ENCODE data around the gene SLCO3A1.

DNA sequence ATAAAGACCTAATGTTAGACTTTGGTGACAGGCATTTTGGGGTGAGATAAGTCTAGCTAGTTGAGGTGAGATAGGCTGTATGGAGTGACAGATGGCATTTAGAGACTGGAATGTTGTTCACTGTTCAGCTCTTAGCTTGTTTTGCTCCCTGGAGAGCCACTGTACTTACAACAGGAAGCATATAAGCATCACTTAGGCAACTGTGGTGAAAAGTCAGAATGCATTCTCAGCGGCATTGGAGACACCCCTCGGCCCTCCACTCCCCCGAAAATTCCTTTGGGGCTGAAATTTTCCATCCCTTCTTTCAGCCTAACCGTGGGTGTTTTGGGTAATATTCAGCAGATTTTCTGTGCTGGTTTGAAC lies 73.4 kb downstream of the SLCO3A1 start:
- TF ChIP-seq, protein P1, sequence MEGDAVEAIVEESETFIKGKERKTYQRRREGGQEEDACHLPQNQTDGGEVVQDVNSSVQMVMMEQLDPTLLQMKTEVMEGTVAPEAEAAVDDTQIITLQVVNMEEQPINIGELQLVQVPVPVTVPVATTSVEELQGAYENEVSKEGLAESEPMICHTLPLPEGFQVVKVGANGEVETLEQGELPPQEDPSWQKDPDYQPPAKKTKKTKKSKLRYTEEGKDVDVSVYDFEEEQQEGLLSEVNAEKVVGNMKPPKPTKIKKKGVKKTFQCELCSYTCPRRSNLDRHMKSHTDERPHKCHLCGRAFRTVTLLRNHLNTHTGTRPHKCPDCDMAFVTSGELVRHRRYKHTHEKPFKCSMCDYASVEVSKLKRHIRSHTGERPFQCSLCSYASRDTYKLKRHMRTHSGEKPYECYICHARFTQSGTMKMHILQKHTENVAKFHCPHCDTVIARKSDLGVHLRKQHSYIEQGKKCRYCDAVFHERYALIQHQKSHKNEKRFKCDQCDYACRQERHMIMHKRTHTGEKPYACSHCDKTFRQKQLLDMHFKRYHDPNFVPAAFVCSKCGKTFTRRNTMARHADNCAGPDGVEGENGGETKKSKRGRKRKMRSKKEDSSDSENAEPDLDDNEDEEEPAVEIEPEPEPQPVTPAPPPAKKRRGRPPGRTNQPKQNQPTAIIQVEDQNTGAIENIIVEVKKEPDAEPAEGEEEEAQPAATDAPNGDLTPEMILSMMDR (conservative IDR thresholded peaks at IDR 0.05 in 1 of 2, IDR thresholded peaks at IDR 0.05 in 1 of 2; ENCODE audit: low read depth in 1 of 2, low read length in 2 of 2): no peak
- TF ChIP-seq EZH2 (IDR thresholded peaks at IDR 0.05; ENCODE audit: low read length, missing control alignments): no peak
